ENCODE data around the gene TIMM13.
"Not testable (repeated sequence)": the region's sequence is repeated elsewhere in the genome, so short reads cannot be mapped to it uniquely, and the experiment has no call there.

Gene TIMM13

DNA sequence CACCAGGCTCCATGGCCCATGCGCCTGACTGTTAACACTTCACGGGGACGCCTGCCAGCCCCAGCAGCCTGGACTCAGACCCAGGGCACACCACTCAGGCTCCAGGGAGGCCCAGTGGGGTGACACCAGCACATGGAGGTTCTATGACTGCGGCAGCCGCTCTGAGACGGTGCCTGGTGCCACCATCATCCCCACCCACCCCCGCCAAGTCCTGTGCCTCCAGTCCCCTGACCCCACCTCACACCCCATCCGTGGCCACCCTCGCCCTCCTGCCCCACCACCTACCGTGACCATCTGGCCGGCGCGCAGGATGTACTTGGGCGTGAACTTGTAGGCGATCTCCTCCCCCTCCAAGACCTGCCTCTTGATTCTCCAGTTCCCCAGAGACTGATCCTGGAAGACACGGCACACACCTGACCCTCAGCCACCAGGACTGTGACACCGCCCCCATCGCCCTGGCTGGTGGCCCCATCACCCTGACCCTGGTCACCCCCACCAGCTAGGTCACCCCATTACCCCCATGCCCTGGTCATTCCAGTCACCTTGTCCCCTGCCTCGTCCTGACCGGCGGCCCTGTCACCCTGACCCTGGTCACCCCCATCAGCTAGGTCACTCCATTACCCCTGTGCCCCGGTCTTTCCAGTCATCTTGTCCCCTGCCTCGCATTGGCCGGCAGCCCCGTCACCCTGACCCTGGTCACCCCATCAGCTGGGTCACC is 4.9 kb upstream of the TIMM13 start:
- DNase-seq (ENCODE audit: low spot score), result no peak

DNA sequence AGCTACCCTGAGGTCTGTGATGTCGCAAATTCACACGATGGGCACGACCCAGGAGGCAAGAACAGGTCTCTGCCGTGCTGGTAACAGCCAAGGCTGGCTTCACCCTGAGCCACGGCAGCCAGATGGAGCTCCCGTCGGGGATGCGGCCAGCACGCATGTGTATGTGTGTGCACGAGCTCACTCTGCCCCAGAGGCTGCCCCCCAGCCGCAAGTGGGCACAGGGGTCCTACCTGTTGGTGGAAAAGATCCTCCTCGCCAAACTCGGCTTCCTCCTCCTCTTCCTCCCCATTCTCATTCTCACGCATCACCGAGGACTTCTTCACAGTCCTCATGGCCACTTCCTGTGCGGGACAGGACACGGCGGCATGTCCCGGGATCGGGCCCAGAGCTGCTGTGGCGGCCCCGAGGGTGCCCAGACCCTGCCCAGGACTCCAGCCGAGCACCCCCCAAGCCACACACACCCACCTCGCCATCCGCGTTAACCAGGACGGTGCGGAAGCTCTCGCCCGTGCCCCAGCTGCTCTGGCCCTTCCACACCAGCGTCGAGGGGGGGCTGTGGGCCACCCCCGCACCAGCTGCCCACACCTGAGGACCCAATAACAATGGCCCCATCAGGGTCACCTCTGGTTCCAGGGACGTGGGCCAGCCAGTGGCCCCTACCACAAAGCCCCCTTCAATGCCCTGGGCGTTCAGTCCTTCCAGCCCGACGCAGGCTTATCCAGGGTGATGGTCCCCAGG is 4.1 kb upstream of the TIMM13 start:
- no peak for DNase-seq (ENCODE audit: low spot score)

DNA sequence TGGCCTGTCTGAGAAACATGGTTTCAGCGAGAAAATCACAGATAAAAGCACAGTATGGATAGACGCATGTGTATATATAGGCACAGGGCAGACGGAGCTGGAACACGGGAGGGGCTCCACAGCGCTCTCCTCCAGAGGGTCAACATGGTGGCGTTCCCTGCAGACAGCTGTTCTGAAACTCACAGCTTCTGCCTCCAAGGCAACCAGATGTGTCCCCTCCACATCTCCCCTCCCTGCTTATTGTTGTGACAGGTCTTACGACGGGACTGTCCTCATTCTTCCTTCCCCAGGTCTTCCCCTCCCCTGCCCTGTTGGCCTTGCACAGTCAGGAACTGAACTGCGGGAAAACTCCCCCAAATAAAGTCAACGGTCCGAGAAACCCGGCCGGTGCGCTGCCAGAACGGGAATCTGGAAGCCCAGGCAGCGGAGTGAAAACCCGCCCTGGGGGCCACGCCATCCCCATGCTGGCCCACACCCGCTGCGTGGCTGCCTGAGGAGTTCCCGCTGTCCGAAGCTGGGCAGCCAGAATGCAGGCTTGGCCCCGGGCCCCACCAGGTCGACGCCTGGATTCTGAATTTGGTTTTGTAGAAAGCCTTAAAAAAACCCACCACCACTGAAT is 2.6 kb upstream of the TIMM13 start:
- no peak for DNase-seq (ENCODE audit: low spot score)

DNA sequence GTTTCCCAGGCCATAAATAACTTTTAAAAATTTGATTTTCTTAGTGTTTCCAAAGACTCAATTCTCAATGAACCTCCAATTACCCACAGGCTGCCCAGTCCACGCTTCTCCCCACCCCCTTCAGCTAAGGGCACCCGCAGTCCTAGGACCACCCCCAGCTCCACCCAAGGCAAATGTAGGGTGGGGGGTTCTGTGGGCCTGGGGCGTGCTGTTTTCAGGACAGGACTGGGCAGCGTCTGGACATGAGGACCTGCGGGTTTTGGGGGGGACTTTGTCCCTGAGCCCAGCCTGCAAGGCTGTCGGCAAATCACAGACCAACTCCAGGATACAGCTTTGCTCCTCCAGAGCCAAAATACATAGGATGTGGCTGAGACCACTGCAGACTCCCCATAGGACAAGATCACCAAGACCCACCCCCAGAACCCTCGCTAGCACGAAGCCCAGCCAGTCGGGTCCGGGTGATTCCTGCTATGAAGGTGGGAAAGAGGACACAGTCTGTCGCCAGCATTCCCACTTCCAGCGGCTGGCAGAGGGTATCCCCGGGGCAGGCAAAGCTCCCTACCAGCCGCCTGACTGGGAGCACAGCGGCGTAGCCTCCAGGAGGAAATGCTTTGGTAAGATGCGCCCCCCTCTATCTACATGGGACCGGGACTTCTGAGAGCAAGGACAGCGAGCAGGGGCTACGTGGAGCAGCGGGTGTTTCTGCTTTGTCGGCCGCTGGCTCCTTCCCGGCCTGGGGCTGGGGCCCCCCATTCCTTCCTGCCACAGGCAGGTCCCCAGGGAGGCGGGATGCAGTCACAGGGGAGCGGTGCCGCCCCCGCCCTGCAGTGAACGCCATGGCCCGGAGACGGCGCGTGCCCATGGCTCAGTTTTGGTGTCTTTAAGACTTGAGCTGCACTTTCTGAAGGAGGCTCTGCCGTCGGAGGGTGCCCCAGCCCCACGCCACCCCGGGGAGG is 1.6 kb upstream of the TIMM13 start:
- DNase-seq (ENCODE audit: low spot score), result no peak

DNA sequence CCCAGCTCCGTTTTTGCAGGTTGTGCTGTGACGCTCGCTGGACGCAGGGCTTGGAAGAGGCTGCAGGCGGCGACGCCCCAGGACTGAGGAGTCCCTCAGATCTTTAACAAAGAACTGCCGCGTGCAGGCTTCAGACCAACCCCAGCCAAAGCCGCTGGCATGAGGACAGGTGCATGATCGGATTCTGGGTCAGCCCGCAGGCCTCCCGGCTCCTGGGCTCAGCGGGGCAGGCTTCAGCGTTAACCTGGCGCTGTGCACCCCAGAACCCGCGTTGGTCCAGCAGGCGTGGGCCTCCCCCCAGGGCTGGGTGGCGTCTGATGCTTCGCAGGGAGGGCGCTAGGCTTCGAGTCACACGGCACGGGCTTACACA is 920 bp upstream of the TIMM13 start:
- peak; percentile 29 for DNase-seq (ENCODE audit: low spot score)

DNA sequence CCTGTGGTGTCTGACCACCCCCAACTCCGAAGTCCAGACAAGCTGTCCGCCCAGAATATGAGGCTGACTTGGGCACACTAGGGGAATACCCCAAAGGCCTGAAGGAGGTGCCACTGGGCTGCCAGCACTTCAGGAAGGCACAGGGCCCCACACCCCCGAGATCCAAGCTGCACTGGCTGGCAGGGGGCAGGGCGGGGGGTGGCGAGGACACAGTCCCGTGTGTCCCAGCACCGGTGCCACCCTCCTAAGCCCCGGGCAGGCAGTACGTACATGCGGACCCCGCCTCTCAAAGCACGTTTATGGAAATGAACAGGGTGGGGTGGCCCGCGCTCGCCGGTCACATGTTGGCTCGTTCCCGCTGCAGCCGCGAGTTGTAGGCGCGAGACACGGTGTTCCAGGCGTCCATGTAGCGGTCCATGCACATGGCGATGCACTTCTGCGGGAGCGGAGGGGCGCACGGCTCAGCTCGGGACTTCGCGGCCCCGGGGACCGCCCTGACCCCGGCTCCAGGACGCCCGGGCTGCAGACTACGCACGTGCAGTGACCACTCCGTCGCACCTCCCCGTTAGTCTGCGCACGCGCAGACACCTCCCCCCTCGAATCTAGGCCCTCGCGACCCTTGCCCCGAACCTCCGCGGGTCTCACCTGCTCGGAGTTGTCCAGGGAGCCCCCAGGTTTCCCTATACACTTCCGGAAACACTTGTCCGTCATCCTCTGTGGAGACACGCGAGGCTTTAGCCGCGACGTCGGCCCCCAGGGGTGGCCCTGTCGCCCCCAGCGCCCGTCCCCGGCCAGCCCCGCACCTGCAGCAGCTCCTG is 566 bp downstream of the TIMM13 start:
- DNase-seq (ENCODE audit: low spot score), result peak; percentile 65

DNA sequence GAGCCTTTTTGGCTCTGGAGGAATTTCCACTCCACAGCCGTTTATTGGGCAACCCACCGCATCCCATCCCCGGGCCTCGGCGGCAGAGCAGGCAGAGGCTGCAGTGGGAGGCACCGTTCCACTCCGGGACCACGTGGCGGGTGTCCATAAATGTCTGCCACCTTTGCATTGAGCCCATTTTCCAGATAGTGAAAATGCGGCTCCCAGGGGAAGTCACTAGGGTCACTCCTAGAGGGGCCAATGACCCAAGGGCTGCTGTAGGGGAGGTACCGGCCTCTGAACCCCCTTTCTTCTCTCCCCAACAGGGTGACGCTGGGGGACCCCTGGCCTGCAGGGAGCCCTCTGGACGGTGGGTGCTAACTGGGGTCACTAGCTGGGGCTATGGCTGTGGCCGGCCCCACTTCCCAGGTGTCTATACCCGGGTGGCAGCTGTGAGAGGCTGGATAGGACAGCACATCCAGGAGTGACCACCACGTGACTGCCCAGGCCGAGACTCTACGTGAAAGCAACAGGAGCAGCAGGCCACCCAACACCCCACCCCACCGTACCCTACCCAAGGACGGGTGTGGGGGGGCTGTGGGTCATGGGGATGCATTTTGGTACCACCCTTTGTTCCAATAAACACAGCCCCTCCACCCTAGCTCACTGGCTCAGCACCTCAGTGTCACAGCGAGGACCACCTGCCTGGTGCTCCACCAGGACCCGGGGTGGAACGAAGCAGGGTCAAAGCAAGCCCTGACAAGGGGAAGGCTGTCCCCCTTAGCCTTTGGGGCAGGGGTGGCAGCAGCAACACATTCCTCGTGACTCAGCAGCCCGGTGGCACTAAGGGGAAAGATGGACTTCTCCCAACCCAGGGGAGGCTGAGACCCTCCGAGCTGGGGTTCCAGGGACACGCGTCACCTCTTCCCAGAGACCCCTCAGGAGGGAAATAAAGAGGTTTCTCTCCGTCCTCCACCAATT is 1.5 kb downstream of the TIMM13 start:
- DNase-seq (ENCODE audit: low spot score), result no peak

DNA sequence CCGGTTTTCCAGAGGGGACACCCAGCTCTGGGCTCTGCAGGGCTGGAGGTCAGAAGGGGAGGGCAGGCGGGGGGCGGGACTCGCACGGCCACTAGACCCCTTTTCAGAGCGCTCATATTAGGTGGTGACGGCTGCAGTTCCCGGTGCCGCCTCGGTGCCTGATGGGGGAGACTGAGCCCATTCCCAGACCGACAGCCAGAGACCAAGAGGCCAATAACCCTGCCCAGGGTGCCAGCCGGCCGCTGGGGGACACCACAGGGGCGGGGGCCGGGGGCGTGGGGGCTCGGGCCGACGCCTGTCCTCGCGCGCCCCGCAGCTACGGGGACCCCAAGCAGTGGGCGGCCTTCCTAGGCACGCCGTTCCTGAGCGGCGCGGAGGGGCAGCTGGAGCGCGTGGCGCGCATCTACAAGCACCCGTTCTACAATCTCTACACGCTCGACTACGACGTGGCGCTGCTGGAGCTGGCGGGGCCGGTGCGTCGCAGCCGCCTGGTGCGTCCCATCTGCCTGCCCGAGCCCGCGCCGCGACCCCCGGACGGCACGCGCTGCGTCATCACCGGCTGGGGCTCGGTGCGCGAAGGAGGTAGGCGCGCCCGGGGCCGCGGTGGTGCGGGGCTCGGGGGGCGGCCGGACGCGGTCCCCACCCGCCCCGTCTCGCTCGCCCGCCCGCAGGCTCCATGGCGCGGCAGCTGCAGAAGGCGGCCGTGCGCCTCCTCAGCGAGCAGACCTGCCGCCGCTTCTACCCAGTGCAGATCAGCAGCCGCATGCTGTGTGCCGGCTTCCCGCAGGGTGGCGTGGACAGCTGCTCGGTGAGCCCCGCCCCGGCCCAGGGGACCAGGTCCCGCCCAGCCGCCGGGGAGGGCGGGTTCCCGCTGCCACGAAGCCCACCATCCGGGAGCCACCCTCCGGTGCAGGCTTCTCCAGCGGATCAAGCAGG is 2.4 kb downstream of the TIMM13 start:
- no peak for DNase-seq (ENCODE audit: low spot score)

DNA sequence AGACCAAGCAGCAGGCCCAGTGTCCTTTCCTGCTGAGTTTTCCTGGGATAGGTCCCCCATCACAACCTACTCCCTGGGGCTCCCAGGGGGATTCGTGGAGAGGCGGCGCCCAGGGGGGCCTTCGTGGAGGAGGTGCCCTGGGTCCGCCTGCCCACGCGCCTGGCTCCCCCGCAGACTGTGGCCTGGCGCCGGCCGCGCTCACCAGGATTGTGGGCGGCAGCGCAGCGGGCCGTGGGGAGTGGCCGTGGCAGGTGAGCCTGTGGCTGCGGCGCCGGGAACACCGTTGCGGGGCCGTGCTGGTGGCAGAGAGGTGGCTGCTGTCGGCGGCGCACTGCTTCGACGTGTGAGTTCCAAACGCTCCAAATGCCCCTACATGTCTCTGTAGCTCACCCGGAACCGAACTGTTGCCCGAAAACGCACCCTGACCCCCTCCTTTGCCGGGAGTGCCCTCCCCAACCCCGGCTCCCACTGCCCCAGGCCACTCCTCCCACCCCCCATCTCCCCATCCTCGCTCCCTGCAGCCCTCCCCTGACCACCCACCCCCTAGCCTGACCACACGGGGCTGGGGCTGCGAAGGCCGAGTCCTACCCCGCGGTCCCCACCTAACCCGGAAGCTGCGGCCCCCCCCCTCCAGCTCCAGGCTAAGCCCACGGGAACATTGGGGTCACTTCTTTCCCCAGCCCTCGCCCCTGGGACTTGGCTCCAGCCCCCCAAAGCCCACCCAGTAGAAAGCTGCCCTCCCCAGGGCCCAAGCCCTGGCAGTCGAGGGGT is 3.3 kb downstream of the TIMM13 start:
- no peak for DNase-seq (ENCODE audit: low spot score)

DNA sequence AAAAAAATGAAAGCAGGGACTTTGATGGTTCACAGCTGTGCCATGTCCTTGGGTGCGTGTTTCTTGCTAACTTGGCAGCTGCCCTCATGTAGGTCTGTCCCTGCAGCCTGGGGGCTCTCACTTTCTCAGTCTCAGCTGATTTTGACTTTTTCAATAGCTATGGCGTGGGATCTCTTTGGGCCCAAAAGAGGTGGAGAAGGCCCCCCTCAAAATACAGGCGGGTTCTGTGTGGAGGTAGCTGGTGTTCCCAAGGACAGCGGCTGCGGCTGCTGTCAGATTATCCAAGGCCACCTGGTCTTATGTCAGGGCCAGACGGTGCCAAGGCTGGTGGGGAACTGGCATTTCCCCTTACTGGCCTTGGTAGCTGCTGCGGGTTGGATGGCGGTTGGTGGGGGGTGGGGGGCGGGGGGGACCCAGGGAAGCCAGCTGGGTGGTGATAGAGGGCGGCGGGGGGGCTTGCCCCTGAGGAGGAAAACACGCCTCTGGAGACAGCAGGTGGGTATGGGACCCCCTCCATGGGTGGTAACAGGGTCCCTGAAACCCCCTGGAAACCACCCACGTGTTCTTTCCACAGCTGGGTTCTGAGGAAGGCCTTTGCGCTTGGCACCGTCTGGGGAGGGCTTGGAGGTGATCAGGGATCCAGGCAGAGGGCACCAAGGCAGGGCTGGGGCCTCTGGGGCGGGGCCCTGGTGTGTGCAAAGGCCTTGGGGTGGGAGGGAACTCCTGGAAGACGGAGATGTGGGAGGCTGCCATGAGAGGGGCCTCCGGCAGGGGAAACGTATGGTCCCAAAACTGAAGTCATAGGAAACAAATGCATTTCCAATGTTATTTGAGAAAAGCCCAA is 4.1 kb downstream of the TIMM13 start:
- DNase-seq (ENCODE audit: low spot score), result no peak

DNA sequence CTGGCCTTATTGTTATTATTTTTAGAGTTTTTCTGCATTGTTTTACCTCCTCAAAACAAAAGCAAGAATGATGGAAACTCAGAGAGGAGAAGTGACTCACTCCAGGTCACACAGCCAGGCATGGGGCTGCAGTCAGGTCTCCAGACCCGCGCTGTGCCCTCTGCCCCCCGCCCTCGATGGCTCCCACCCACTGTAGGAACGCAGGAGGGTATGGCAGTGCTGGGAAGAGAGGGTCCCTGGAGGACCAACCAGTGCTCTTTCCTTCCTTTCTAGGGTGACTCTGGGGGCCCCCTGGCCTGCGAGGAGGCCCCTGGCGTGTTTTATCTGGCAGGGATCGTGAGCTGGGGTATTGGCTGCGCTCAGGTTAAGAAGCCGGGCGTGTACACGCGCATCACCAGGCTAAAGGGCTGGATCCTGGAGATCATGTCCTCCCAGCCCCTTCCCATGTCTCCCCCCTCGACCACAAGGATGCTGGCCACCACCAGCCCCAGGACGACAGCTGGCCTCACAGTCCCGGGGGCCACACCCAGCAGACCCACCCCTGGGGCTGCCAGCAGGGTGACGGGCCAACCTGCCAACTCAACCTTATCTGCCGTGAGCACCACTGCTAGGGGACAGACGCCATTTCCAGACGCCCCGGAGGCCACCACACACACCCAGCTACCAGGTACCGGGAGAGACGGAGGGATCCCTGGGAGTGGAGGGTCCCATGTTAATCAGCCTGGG is 5.6 kb downstream of the TIMM13 start:
- DNase-seq (ENCODE audit: low spot score), result no peak

DNA sequence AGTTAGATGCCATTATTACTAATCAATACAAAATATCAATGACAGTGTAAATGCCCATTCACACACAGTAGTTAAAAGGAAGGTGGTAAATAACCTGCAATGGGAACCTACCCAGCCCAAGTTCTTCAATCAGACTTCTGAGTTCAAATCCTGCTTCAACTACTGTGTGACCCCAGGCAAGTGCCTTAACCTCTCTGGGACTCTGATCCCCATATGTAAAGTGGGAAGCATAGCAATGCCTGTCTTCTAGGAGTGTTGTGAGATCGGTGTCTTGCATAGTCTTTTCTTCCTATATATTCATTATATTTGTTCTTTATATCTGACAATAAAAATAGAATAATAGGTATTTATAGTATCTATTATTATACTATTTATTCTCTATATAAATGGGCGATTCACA is 6.9 kb downstream of the TIMM13 start:
- no peak for DNase-seq (ENCODE audit: low spot score)

DNA sequence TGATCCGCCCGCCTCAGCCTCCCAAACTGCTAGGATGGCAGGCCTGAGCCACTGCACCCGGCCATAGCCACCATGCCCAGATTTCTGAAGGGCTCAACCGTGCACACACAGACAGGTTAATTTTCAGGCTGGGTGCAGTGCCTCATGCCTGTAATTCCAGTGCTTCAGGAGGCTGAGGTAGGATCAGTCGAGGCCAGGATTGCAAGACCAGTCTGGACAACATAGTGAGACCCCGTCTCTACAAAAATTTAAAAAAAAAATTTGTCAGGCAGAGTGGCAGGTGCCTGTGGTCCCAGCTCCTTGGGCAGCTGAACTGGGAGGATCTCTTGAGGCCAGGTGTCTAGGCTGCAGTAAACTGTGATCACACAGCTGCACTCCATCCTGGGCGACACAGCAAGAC is 7.6 kb downstream of the TIMM13 start:
- no peak for DNase-seq (ENCODE audit: low spot score)

DNA sequence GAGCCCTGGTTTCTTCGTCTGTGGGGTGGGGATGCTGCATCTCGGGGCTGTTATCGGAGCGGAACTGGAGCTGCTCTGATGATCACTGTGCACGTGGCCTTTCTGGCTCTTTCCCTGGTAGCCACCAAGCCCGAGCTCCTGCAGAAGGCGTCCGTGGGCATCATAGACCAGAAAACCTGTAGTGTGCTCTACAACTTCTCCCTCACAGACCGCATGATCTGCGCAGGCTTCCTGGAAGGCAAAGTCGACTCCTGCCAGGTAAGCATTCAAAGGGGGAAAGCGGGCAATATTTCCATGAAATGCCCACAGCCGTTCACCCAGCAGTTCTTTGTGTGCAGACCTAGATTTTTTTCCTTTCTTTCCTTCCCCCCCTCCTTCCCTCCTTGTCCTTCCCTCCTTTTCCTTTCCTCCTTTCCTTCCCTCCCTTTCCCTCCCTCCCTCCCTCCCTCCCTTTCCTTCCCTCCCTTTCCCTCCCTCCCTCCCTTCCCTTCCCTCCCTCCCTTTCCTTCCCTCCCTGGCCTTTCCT is 9.4 kb downstream of the TIMM13 start:
- no peak for DNase-seq (ENCODE audit: low spot score)

DNA sequence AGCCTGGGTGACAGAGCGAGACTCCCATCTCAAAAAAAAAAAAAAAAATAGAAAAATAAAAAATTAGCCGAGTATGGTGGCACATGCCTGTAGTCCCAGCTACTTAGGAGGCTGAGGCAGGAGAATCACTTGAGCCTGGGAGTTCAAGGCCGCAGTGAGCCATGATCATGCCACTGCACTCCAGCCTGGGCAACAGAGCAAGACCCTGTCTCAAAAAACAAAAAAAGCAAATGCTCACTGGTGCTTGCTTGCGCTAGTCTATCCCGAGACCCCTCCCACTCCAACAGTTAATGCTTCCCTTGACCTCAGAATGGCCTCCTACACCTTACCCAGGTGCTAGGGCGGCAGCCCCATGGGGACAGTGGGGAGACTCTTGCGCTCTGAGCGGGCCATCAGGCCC is 9.9 kb downstream of the TIMM13 start:
- DNase-seq (ENCODE audit: low spot score), result not testable (repeated sequence)

Data from SK-N-DZ (cell line).